GM19395 (cell line): Measurements from ENCODE around the gene DGCR8.

Experiments used
- ATAC-seq: cut with Tn5 transposase; IDR thresholded peaks from one replicate; pipeline ENCODE4 v1.9.1; 2021; ENCODE audit warnings: mild to moderate bottlenecking, moderate library complexity; ENCODE audit not compliant: unreplicated experiment

DGCR8 gene

DNA sequence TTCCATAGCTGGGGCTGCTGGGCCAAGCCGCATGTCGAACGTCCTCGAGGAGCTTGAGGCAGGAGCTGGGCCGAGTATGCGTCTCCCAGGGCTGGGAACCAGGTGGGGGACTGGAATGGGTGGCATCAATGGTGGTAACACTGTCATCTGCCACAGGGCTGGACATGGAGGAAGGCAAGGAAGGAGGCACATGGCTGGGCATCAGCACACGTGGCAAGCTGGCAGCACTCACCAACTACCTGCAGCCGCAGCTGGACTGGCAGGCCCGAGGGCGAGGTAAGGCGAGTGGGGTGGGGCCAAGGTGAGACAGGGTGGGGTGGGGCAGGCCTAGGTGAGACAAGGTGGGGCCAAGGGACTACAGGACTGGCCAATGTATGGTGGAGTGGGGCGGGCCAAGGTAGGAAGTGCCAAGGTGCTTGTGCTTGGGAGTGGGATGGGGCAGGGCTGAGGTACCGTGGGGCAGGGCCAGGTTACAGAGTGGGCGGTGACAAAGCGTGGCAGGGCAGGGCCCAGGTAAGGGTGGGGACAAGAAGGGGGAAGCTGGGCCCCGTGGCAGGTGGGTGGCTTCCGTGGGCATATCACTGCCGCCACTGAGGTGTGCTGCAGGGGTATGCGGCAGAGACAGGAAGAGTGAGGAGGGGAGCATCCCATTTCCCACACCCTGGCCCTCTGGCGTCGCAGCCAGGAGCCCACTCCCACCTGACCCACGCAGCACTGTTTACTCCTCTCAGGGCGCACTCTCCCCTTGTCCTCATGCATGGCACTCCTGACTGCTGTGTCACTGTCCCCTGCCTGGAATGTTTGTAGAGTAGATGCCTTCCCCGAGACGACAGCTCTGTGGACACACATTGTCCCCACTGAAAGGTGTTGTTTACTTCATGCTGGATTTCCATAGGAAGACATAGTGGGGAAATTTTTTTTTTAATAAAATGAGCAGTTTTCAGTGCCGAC, 27.5 kb upstream of the DGCR8 start:
- no peak for ATAC-seq

DNA sequence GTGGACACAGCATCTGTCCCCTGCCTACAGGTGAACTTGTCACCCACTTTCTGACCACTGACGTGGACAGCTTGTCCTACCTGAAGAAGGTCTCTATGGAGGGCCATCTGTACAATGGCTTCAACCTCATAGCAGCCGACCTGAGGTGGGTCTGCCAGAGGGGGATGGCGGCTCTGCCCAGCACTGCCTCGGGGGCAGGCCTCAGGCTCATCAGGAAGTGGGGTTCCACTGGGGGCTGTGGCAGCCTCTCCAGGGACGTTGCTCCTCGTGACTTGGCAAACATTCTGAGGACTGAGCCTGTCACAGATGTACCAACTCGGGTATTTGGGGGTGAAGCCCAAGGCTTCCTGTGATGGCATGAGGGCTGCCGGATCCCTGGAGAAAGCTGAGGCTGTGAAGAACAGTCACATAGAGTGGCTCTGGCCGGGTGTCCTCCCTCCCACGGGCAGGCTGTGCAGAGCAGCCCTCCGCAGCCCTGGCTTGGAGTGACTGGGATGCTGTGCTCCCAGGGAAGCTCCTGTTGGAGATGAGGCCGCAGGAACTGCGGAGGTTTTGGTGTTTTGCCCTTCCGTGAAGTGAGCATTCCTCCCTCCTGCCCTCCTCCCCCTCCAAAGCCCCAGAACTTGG, 26.5 kb upstream of the DGCR8 start:
- ATAC-seq: no peak

DNA sequence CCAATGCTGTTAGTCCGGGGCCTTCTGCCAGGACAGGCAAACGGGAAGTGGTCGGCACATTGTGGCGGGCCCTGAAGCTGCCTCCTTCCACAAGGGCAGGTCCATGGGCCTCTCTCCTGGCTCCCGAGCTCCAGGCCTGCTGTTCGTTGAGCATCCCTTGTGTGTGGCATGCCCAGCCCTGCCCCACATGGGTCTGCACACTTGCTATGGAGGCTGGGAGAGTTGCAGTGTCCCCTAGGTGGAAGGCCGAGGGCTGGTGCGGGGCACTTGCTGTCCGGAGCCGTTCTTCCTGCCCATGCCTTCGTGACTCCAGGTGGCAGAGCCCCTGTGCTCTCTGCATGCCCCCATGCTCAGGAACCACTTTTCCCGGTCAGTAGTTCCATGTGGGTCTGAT, 26.0 kb upstream of the DGCR8 start:
- no peak for ATAC-seq

DNA sequence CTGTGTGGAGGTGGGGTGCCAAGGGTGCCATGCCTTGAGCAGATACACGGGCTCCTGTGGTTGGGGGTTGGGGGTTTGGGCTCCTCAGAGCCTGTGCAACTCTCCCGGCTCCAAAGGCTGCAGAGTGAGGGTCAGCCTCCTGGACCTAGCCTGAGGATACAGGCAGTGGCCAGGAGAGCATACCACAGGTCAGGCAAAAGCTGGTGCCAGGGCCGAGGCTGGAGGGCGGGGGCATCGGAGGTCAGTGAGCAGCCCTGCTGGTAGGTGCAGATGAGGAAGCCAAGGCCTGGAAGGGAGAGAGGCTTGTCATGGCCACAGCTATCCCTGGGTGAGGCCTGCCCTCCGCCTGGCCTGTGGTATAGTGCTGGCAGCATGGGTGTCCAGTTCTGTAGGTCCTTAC, 25.6 kb upstream of the DGCR8 start:
- ATAC-seq: no peak

DNA sequence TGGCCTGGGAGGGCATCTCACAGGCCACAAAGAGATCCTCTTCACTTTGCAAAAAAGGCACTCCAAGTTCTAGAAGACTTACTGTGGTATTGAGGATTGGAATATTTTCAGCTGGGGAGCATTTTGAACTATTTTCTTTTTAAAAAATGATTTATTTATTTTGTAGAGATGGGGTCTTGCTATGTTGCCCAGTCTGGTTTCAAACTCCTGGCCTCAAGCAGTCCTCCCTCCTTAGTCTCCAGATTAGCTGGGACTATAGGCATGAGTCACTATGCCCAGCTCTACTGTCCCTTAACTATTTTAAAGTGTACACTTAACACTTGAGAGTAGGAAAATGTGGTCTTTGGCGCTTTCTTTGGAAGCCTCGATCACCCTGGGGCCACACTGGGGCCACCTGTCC, 24.9 kb upstream of the DGCR8 start:
- no peak for ATAC-seq

DNA sequence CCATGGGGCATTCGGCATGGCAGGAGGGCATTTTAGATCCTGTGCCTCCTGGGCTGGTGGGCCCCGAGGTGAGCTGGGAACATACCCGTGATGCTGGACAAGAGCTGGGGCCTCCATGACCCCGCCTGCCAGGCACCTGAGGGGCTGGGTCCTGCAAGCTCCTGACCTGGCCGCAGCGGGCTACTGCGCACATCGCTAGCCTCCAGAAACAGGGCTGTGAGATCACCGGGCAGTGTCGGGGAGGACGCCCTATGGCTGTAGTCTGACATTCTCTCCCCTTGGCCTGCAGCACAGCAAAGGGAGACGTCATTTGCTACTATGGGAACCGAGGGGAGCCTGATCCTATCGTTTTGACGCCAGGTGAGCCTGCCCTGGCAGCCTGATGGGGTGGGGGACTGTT, 24.4 kb upstream of the DGCR8 start:
- no peak for ATAC-seq

DNA sequence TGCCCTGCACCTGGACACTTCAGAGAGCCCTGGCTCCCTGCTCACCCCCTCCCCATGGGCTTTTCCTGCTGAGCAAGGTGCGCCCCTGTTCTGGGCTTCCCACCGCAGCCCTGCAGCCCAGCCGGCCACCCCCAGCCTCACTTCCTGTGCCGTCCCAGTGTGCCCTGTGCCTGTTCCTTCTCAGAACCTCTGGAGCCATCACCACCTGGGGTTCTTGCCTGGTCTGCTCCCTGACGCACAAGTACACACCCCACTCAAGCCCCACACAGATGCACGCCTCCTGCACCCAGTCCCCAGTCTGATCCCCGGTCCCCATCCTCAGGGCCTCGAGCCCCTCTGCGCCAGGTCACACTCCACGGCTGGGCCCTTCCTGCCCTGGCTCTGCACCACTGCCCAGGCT, 23.9 kb upstream of the DGCR8 start:
- ATAC-seq: no peak

DNA sequence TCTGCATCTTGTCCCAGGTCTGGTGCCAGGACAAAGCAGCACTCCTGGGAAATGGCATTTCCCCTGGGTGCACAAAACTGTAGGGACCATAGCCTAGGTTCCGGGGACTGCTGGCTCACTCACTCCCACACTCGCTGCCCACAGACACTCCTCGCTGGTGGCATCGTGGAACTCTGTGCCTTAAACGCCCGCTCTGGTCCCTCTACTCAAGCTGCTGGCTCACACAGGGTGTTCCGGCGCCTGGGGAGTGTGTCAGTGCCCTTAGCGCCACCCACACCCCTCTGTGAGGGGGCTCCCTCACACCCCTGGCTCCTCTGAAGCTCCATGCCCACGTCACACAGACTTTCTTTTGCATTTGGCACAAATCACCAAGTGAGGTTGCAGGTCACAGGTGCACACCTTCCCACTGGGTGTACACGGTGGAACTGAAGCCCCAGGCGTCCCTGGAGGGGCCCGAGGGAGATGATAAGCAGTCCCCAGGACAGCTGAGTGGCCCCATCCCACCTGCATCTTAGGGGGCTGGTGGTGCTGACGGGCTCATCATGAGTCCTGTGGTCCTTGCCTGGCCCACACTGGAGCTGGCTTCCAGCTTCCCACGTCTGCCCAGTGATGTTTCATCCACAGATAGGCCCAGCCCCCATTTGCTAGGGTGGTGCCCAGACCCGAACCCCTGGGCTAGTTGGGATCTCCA, 23.2 kb upstream of the DGCR8 start:
- no peak for ATAC-seq

DNA sequence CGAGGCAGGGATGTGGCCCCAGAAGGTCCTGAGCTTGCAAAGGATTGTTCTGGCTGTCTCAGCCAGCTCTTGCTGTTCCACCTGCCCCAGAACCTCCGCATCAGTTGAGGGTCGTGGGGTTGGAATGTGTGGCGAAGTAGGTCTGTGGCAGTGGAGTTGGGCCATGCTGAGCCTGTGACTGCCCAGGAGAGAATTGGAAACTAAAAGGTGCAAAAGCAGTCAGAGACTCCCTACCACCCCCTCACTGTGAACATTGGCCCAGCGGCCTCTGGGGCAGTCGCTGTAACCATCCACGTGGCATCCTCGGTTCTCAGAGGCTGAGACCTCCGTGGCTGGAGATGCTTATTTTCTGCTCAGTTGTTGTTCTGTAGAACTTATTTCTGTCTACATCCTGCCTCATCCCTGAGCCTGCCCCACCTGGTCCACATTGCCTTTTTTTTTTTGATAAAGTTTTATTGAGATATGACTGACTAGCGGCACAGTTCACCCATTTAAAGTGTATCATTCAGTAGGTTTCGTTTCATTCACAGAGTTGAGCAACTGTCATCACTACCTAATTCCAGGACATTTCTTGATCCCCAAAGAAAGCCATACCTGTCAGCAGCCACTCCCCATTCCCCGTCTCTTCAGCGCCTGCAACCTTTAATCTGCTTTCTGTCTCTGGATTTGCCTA, 22.3 kb upstream of the DGCR8 start:
- ATAC-seq: no peak

DNA sequence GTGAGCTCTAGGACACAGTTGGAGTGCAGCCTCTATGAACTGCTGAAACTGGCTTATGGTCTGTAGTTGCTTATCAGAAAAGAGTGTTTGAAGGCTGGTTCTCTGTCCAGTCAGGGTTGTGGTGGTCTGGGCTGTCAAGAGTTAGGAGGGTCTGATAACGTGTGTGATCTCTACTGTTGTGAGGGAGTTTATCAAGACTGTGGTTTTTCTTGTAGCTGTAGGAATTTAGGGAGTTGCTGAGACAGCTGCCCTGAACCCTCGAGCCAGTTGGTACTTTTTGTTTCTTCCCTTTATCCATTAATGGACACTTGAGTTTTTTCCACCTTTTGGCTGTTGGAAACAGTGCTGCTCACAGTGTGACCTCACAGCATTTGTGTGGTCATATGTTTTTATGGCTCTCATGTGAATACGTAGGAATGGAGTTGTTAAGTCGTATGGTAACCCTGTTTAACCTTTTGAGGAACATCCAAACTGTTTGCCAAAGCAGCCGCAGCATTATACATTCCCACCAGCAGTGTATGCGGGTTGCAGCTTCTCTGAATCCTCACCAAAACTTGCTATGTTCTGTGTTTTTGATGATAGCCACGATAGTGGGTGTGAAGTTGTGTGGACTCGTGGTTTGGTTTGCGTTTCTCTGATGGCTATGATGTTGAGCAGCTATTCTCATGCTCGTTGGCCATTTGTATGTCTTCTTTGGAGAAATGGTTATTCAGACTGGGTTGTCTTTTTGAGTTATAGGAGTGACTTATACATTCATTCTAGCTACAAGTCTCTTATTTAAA, 20.9 kb upstream of the DGCR8 start:
- ATAC-seq: no peak

DNA sequence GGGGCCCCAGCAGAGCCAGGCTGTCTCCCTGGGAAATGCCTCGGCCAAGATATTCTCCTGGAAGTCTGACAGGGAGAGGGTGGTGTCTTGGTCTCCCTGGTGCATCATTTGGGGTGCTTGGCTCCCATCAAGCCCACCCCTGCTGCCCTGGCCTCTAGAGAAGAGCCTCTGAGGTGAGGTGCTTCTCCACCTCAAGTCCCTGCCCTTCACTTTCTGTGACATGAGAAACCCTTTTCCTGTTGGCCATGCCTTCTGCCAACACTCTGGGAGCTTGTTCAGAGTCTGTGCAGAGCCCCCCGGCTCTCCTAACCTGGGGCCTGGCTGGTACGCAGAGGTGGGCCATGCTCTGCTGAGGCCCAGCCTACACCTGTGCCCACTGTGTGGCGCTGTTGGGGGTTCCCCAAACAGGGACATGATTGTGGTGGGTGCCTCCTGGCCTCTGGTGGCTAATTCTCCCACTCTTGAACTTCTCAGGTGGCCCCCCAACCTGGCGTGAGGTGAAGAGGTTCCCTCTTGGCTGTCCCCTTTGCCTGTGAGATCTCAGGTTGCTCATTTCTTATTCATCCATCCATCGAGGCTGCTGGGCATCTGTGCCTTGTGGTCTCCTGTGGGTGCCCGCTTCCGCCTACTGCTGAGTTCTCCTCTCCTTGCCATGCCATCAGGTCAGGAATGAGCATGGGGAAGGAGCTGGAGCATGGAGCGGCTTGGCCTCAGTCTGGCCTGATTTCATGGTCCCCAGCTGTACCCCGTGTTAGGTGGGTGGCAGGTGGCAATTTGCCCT, 19.2 kb upstream of the DGCR8 start:
- ATAC-seq: no peak

DNA sequence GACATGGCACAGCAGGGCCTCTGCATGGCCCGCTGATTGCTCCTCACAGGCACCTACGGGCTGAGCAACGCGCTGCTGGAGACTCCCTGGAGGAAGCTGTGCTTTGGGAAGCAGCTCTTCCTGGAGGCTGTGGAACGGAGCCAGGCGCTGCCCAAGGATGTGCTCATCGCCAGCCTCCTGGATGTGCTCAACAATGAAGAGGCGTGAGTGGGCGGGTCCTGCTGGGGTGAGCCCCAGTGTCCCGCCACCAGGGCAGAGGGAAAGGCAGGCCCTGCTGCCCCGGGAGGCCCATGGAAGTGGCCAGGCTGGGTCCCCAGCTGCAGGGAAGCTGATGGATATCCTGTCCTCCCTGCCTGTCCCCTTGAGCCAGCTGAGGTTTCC, 18.6 kb upstream of the DGCR8 start:
- no peak for ATAC-seq

DNA sequence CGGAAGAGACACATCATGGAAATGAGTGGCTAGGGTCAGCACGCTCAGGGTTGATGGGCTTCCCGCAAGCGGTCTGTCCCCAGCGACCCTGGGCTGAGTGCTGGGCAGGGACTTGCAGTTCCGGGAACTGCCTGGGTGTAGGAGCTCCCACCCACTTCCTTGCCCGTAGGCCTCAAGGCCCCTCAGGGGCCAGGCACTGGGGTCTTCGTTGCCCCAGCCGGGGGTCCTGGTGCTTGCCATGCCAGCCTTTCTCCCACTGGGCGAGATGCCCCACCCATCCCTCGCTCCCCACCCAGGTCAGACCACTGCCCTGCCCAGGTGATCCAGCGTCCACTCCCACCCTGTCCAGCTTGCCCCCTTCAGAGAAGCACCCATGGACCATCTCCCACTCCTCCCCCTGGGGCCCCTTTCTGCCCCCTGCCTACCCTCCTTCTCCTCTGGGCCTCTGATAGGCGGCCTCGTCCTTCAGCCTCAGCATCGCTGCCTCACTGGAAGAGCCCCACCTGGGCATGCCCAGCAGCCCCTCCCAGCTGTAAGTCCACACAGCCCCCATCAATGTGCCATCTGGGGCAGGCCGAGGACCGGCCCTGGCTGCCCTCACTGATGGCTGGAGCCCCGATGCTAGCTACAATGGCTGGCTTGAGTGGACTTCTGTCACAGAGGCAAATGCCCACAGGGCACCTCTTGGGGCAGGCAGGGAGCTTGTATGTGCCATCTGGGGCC, 17.8 kb upstream of the DGCR8 start:
- no peak for ATAC-seq

DNA sequence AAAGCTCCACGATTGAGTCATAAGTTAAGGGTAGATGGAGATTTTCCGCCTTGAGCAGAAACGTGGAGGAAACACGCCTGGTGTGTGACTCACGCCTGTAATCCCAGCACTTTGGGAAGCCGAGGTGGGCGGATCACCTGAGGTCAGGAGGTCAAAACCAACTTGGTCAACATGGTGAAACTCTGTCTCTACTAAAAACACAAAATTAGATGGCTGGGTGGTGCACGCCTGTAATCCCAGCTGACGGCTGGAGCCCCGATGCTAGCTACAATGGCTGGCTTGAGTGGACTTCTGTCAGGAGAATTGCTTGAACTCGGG, 17.3 kb upstream of the DGCR8 start:
- no peak for ATAC-seq

DNA sequence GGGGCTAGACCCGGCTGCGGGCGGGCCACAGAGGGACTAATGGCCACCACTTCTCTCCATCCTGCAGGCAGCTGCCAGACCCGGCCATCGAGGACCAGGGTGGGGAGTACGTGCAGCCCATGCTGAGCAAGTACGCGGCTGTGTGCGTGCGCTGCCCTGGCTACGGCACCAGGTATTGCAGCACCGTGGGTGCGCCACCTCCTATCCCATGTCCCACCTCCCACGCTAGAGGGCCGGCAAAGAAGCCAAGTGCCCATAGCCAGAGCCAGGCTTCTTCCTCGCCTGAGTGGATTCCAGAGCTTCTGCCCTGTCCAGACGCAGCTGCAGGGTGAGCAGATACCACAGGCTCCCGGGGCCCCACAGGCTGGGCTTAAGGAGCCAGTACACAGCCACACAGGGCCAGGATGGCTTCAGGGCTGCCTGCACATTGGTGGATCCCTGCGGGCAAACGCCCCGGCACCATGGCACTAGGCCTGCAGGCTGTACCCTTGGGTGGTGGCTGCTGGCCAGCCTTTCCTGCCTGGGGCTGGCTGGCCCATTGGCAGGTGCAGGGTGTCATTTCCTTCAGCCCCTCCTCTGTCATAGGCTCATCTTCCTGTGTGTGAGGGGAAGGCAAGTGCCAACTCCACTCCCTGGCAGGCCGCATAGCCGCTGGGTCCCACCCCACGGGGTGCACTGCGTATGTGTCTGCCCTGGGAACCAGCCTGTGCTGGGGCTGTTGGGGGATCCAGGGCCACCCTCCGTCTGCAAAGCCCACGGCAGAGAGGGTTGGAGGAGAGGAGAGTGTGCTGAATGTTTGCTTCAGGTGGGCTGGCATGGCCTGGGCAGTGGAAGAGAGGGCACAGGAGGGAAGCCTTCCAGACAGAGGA, 16.5 kb upstream of the DGCR8 start:
- ATAC-seq: no peak

DNA sequence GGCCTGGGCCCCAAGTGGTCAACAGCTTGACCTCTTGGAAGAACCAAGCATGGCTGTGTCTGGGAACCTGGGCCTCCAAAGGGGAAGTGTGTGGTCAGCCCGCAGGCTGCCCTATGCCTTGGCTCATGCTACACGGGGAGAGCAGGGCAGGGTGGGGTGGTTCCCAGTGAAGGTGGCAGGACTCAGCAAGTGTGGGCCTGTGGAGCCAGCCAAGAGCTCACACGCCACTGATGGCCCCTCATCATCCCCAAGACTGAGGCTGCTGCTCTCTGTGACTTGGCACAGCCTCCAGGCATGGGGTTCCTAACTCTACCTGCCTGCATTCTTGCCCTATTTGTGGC, 15.9 kb upstream of the DGCR8 start:
- ATAC-seq: no peak

DNA sequence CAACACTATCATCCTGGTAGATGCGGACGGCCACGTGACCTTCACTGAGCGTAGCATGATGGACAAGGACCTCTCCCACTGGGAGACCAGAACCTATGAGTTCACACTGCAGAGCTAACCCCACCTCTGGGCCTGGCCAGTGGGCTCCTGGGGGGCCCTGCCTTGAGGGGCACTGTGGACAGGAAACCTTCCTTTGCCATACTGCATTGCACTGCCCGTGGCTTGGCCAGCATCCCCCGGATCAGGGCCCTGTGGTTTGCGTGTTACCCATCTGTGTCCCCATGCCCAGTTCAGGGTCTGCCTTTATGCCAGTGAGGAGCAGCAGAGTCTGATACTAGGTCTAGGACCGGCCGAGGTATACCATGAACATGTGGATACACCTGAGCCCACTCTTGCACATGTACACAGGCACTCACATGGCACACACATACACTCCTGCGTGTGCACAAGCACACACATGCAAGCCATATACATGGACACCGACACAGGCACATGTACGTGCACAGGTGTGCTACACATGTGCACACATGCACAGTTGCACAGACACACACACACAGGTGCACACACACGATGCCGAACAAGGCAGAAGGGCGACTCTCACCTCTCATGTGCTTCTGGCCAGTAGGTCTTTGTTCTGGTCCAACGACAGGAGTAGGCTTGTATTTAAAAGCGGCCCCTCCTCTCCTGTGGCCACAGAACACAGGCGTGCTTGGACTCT, 15.3 kb upstream of the DGCR8 start:
- ATAC-seq: no peak
